ENCODE results near the gene KRTAP3-2. TPM values are rescaled to one million over a fixed set of nuclear protein-coding genes. Genes with fewer than 3 reads are reported as not detected.

KRTAP3-2 gene
- not detected in 2 replicates for total RNA-seq

GRCh38 chr17:40999563-40999962 is at the start of gene KRTAP3-2:
TSS of gene KRTAP3-2 (minus strand) at chr17:40999906. CDS start at chr17:40999853, 53 bp downstream.

GRCh38 chr17:41046735-41047465 is 47.2 kb upstream of the KRTAP3-2 start, which contains the start of gene KRTAP2-1:
TSS of gene KRTAP2-1 (minus strand) at chr17:41047316. CDS start at chr17:41047267, 49 bp downstream.

GRCh38 chr17:41040783-41041571 is 41.3 kb upstream of the KRTAP3-2 start, which contains the start of gene KRTAP1-1:
TSS of gene KRTAP1-1 (minus strand) at chr17:41041450. CDS start at chr17:41041397, 53 bp downstream.

GRCh38 chr17:41034346-41034935 is 34.7 kb upstream of the KRTAP3-2 start, which contains the start of gene KRTAP1-3:
TSS of gene KRTAP1-3 (minus strand) at chr17:41034874. CDS start at chr17:41034821, 53 bp downstream.

GRCh38 chr17:41029633-41030245 is 30.0 kb upstream of the KRTAP3-2 start, which contains the start of gene KRTAP1-4:
TSS of gene KRTAP1-4 (minus strand) at chr17:41030195. CDS start at chr17:41030078, 117 bp downstream.

GRCh38 chr17:41026715-41027471 is 27.2 kb upstream of the KRTAP3-2 start, which contains the start of gene KRTAP1-5:
TSS of gene KRTAP1-5 (minus strand) at chr17:41027208. CDS start at chr17:41027155, 53 bp downstream.

GRCh38 chr17:41008811-41009210 is 9.1 kb upstream of the KRTAP3-2 start, which contains the start of gene KRTAP3-1:
TSS of gene KRTAP3-1 (minus strand) at chr17:41009128. CDS start at chr17:41009074, 54 bp downstream.

GRCh38 chr17:40993839-40994238 is 5.9 kb downstream of the KRTAP3-2 start, which contains the start of gene KRTAP3-3:
TSS of gene KRTAP3-3 (minus strand) at chr17:40994164. CDS start at chr17:40994097, 67 bp downstream.

GRCh38 chr17:40984226-40984625 is 15.5 kb downstream of the KRTAP3-2 start, which contains the start of gene KRT40:
TSS of gene KRT40 (minus strand) at chr17:40984326. CDS start at chr17:40984273, 53 bp downstream.

GRCh38 chr17:40966848-40967247 is 32.9 kb downstream of the KRTAP3-2 start, which contains the start of gene KRT39:
TSS of gene KRT39 (minus strand) at chr17:40966948. CDS start at chr17:40966856, 92 bp downstream.

Other genes starting within 250 kb of the KRTAP3-2 start
- not detected in 2 replicates for gene KRT25, start 244.6 kb downstream of the KRTAP3-2 start, total RNA-seq
- gene KRT26, start 227.7 kb downstream of the KRTAP3-2 start, total RNA-seq = not detected in 2 replicates
- gene KRT27, start 217.4 kb downstream of the KRTAP3-2 start, total RNA-seq = not detected in 2 replicates
- gene KRT28, start 199.9 kb downstream of the KRTAP3-2 start, total RNA-seq = not detected in 2 replicates
- 2.2 and 4.3 TPM in 2 replicates for gene KRT10, start 177.3 kb downstream of the KRTAP3-2 start, total RNA-seq
- gene KRT12, start 132.7 kb downstream of the KRTAP3-2 start, total RNA-seq = not detected in 2 replicates
- not detected in 2 replicates for gene KRT20, start 114.7 kb downstream of the KRTAP3-2 start, total RNA-seq
- 0.16 and 1.1 TPM in 2 replicates for gene KRT23, start 62.3 kb downstream of the KRTAP3-2 start, total RNA-seq
- gene KRT39, start 33.0 kb downstream of the KRTAP3-2 start, total RNA-seq = 0.16 and 0.17 TPM in 2 replicates
- not detected in 2 replicates for gene KRT40, start 15.6 kb downstream of the KRTAP3-2 start, total RNA-seq
- not detected in 2 replicates for gene KRTAP3-3, start 5.7 kb downstream of the KRTAP3-2 start, total RNA-seq
- gene KRTAP3-1, start 9.2 kb upstream of the KRTAP3-2 start, total RNA-seq = not detected in 2 replicates
- not detected in 2 replicates for gene KRTAP1-5, start 27.3 kb upstream of the KRTAP3-2 start, total RNA-seq
- not detected in 2 replicates for gene KRTAP1-4, start 30.3 kb upstream of the KRTAP3-2 start, total RNA-seq
- not detected in 2 replicates for gene KRTAP1-3, start 35.0 kb upstream of the KRTAP3-2 start, total RNA-seq
- not detected in 2 replicates for gene KRTAP1-1, start 41.5 kb upstream of the KRTAP3-2 start, total RNA-seq
- not detected in 2 replicates for gene KRTAP2-1, start 47.4 kb upstream of the KRTAP3-2 start, total RNA-seq
- not detected in 2 replicates for gene KRTAP2-2, start 55.3 kb upstream of the KRTAP3-2 start, total RNA-seq
- gene KRTAP2-3, start 60.2 kb upstream of the KRTAP3-2 start, total RNA-seq = not detected in 2 replicates
- gene KRTAP2-4, start 66.0 kb upstream of the KRTAP3-2 start, total RNA-seq = not detected in 2 replicates
- gene KRTAP4-7, start 84.2 kb upstream of the KRTAP3-2 start, total RNA-seq = not detected in 2 replicates
- not detected in 2 replicates for gene KRTAP4-8, start 98.2 kb upstream of the KRTAP3-2 start, total RNA-seq
- not detected in 2 replicates for gene KRTAP4-16, start 102.3 kb upstream of the KRTAP3-2 start, total RNA-seq
- gene KRTAP4-9, start 105.5 kb upstream of the KRTAP3-2 start, total RNA-seq = not detected in 2 replicates
- not detected in 2 replicates for gene KRTAP4-11, start 118.5 kb upstream of the KRTAP3-2 start, total RNA-seq
- not detected in 2 replicates for gene KRTAP4-12, start 124.3 kb upstream of the KRTAP3-2 start, total RNA-seq
- not detected in 2 replicates for gene KRTAP4-6, start 140.6 kb upstream of the KRTAP3-2 start, total RNA-seq
- gene KRTAP4-5, start 149.9 kb upstream of the KRTAP3-2 start, total RNA-seq = not detected in 2 replicates
- gene KRTAP4-4, start 160.8 kb upstream of the KRTAP3-2 start, total RNA-seq = not detected in 2 replicates
- gene KRTAP4-3, start 168.3 kb upstream of the KRTAP3-2 start, total RNA-seq = not detected in 2 replicates
- not detected in 2 replicates for gene KRTAP4-2, start 178.3 kb upstream of the KRTAP3-2 start, total RNA-seq
- not detected in 2 replicates for gene KRTAP4-1, start 185.0 kb upstream of the KRTAP3-2 start, total RNA-seq
- not detected in 2 replicates for gene KRTAP9-1, start 190.0 kb upstream of the KRTAP3-2 start, total RNA-seq
- gene KRTAP9-2, start 226.7 kb upstream of the KRTAP3-2 start, total RNA-seq = not detected in 2 replicates
- not detected in 2 replicates for gene KRTAP9-3, start 232.5 kb upstream of the KRTAP3-2 start, total RNA-seq
- not detected in 2 replicates for gene KRTAP9-8, start 238.1 kb upstream of the KRTAP3-2 start, total RNA-seq
- not detected in 2 replicates for gene KRTAP9-4, start 249.8 kb upstream of the KRTAP3-2 start, total RNA-seq

All from bronchial smooth muscle cell (primary cell).